Measurements from ENCODE around the gene SUCLA2.

Gene SUCLA2

GRCh38 chr13:47962237-47962636 is 38.8 kb downstream of the SUCLA2 start:
- peaks cover 81% of the 10 kb centered on the region for H3K36me3 ChIP-seq (ENCODE audit: low read length)
- TF ChIP-seq EZH2phosphoT487 (conservative IDR thresholded peaks at IDR 0.05; ENCODE audit: low read length) (no peak), CTCF (IDR thresholded peaks at IDR 0.05; ENCODE audit: insufficient read depth, low read length, poor library complexity, severe bottlenecking) (no peak)
- H3K27ac ChIP-seq (ENCODE audit: low read depth, low read length), result no peak overlapping the region
- peaks cover 41% of the 10 kb centered on the region; the same call in 1 of the 2 replicates for H3K9me3 ChIP-seq (ENCODE audit: insufficient read depth, low read length)
- no peaks in the 10 kb centered on the region for H3K27me3 ChIP-seq (ENCODE audit: low read length)
- no peak overlapping the region for H3K4me3 ChIP-seq (ENCODE audit: insufficient read depth, low read length, poor library complexity, severe bottlenecking)
- no peak overlapping the region for H3K9ac ChIP-seq (ENCODE audit: low read length)
- H3K9me2 ChIP-seq (replicated peaks; ENCODE audit: insufficient read depth, low read length), result no peaks in the 10 kb centered on the region
- no peak overlapping the region for H3K4me2 ChIP-seq (ENCODE audit: low read depth, low read length, poor library complexity, severe bottlenecking)
- H3K79me2 ChIP-seq (ENCODE audit: insufficient read depth, low read length), result no peaks in the 10 kb centered on the region
- H4K20me1 ChIP-seq (ENCODE audit: low read depth, low read length), result no peaks in the 10 kb centered on the region
- H2AFZ ChIP-seq (ENCODE audit: low read depth, low read length, severe bottlenecking), result no peak overlapping the region
- no peaks in the 10 kb centered on the region for H3F3A ChIP-seq (ENCODE audit: insufficient read depth)

- H3K9me3 ChIP-seq (ENCODE audit: insufficient read depth, low read length), result peaks cover 55% of the 10 kb centered on the region; the same call in 1 of the 2 replicates
- no peaks in the 10 kb centered on the region for H3K9me2 ChIP-seq (replicated peaks; ENCODE audit: insufficient read depth, low read length)
- no peak overlapping the region for H3K4me3 ChIP-seq (ENCODE audit: insufficient read depth, low read length, poor library complexity, severe bottlenecking)
- H4K20me1 ChIP-seq (ENCODE audit: low read depth, low read length), result no peaks in the 10 kb centered on the region
- H3K27me3 ChIP-seq (ENCODE audit: low read length), result no peaks in the 10 kb centered on the region
- peaks cover 79% of the 10 kb centered on the region for H3K36me3 ChIP-seq (ENCODE audit: low read length)
- TF ChIP-seq CTCF (IDR thresholded peaks at IDR 0.05; ENCODE audit: insufficient read depth, low read length, poor library complexity, severe bottlenecking) (no peak), EZH2phosphoT487 (conservative IDR thresholded peaks at IDR 0.05; ENCODE audit: low read length) (no peak)
- H3K27ac ChIP-seq (ENCODE audit: low read depth, low read length), result no peak overlapping the region
- no peak overlapping the region for H3K4me2 ChIP-seq (ENCODE audit: low read depth, low read length, poor library complexity, severe bottlenecking)
- no peak overlapping the region for H2AFZ ChIP-seq (ENCODE audit: low read depth, low read length, severe bottlenecking)
- H3F3A ChIP-seq (ENCODE audit: insufficient read depth), result no peaks in the 10 kb centered on the region
- no peak overlapping the region for H3K9ac ChIP-seq (ENCODE audit: low read length)
- no peaks in the 10 kb centered on the region for H3K79me2 ChIP-seq (ENCODE audit: insufficient read depth, low read length)
Observed at GRCh38 chr13:47959468-47960247, 41.4 kb downstream of the SUCLA2 start.

- Histone ChIP-seq H3K9ac (ENCODE audit: low read length) (no peak overlapping the region), H3K27me3 (ENCODE audit: low read length) (no peaks in the 10 kb centered on the region), H4K20me1 (ENCODE audit: low read depth, low read length) (no peaks in the 10 kb centered on the region), H3K4me2 (ENCODE audit: low read depth, low read length, poor library complexity, severe bottlenecking) (no peak overlapping the region), H3F3A (ENCODE audit: insufficient read depth) (no peaks in the 10 kb centered on the region), H3K9me2 (replicated peaks; ENCODE audit: insufficient read depth, low read length) (no peaks in the 10 kb centered on the region), H3K36me3 (ENCODE audit: low read length) (peaks cover 81% of the 10 kb centered on the region), H3K4me3 (ENCODE audit: insufficient read depth, low read length, poor library complexity, severe bottlenecking) (no peak overlapping the region), H3K79me2 (ENCODE audit: insufficient read depth, low read length) (no peaks in the 10 kb centered on the region), H2AFZ (ENCODE audit: low read depth, low read length, severe bottlenecking) (no peak overlapping the region), H3K9me3 (ENCODE audit: insufficient read depth, low read length) (peaks cover 51% of the 10 kb centered on the region; the same call in 1 of the 2 replicates), H3K27ac (ENCODE audit: low read depth, low read length) (no peak overlapping the region)
- TF ChIP-seq CTCF (IDR thresholded peaks at IDR 0.05; ENCODE audit: insufficient read depth, low read length, poor library complexity, severe bottlenecking) (no peak), EZH2phosphoT487 (conservative IDR thresholded peaks at IDR 0.05; ENCODE audit: low read length) (no peak)
Observed at GRCh38 chr13:47957073-47957472, 44.0 kb downstream of the SUCLA2 start.
